HCT116 (cell line): ENCODE measurements around the gene GRB2. TPM values are rescaled to one million over a fixed set of nuclear protein-coding genes. Genes with fewer than 3 reads are reported as not detected.
"Not testable (repeated sequence)": the region's sequence is repeated elsewhere in the genome, so short reads cannot be mapped to it uniquely, and the experiment has no call there.

Source experiments
- ATAC-seq: fragments of 200-7000 bp; cut with Tn5 transposase; 2 replicates; pipeline ENCODE4 v1.9.1; 2020; ENCODE audit warnings: mild to moderate bottlenecking, moderate library complexity
- BruUV-seq: library from RNA; stranded (reverse); fragments of 400-500 nt; replicated peaks from 2 replicates; lab custom pipeline; 2021; lab: Mats Ljungman, UMichigan
- CTCF ChIA-PET: fragments of 300-600 bp; sonication (Branson Sonifier 250); formaldehyde crosslinking; loops from one replicate; lab custom pipeline; 2021; ENCODE audit warnings: antibody characterized with exemption; lab: Charles Lee
- POLR2A ChIA-PET: fragments of 300-600, 350-600 bp; sonication (Branson Sonifier 250); formaldehyde crosslinking; loops from one replicate; lab custom pipeline; 2021; ENCODE audit warnings: antibody characterized with exemption; lab: Charles Lee
- RAD21 ChIA-PET, 2 experiments: fragments of 300-600 bp; sonication (Branson Sonifier 250); formaldehyde crosslinking; loops; one replicate each; lab custom pipeline; 2023; ENCODE audit warnings: low total read pairs in 2 of 2; ENCODE audit not compliant: uncharacterized antibody in 2 of 2, unreplicated experiment in 2 of 2, low non-redundant PET in 1 of 2; lab: Charles Lee
- DNase-seq: peaks from one replicate; pipeline ENCODE4 v3.0.0-alpha.2; 2010; ENCODE audit warnings: low read depth, low spot score
- H2AFZ ChIP-seq: fragments of 200-600 bp; shearing (Covaris generic), sonication (generic); 2 replicates; pipeline ENCODE4 v1.6.1; 2017; ENCODE audit warnings: low read depth, mixed run types, mixed read lengths, antibody characterized with exemption, low read length; ENCODE audit not compliant: poor library complexity, severe bottlenecking
- H3K27ac ChIP-seq: 2 replicates; pipeline ENCODE4 v1.5.1; 2012; ENCODE audit warnings: low read depth, low read length
- H3K27me3 ChIP-seq: fragments of 200-600 bp; sonication (generic); 2 replicates; pipeline ENCODE4 v1.6.1; 2016; ENCODE audit warnings: mixed run types, low read length, mixed read lengths; ENCODE audit not compliant: insufficient read depth
- H3K36me3 ChIP-seq, 2 experiments: fragments of 200-500 bp in 1 of 2; fragments of 200-600 bp in 1 of 2; sonication (Bioruptor generic) in 1 of 2; sonication (generic) in 1 of 2; 2 replicates each; pipeline versions ENCODE4 v1.5.1 to v1.6.1; 2014 to 2016; ENCODE audit warnings: low read length in 2 of 2, inconsistent platforms in 1 of 2, mixed read lengths in 1 of 2, mixed run types in 1 of 2; ENCODE audit not compliant: insufficient read depth in 2 of 2, control insufficient read depth in 1 of 2
- H3K4me1 ChIP-seq, 2 experiments: fragments of 200-600 bp in 1 of 2; sonication (generic) in 1 of 2; 2 replicates each; pipeline versions ENCODE4 v1.5.1 to v1.6.1; 2012 to 2017; ENCODE audit warnings: low read length in 2 of 2, inconsistent platforms in 1 of 2, mild to moderate bottlenecking in 1 of 2, mixed read lengths in 1 of 2, mixed run types in 1 of 2, moderate library complexity in 1 of 2; ENCODE audit not compliant: insufficient read depth in 2 of 2, control insufficient read depth in 1 of 2
- H3K4me2 ChIP-seq: fragments of 200-600 bp; sonication (generic); 2 replicates; pipeline ENCODE4 v1.6.1; 2017; ENCODE audit warnings: mixed run types, low read length, mixed read lengths
- H3K4me3 ChIP-seq, 2 experiments: fragments of 200-600 bp in 1 of 2; sonication (generic) in 1 of 2; replicated peaks in 1 of 2; 2 replicates each; pipeline ENCODE4 v1.5.1; 2011 to 2016; ENCODE audit warnings: low read length in 2 of 2, control low read depth in 1 of 2, low read depth in 1 of 2, mild to moderate bottlenecking in 1 of 2, mixed read lengths in 1 of 2, mixed run types in 1 of 2
- H3K79me2 ChIP-seq: fragments of 200-600 bp; sonication (generic); 2 replicates; pipeline ENCODE4 v1.6.1; 2017; ENCODE audit warnings: mild to moderate bottlenecking, mixed run types, low read length, moderate library complexity, mixed read lengths; ENCODE audit not compliant: insufficient read depth
- H3K9ac ChIP-seq: fragments of 200-600 bp; sonication (generic); 2 replicates; pipeline ENCODE4 v1.6.1; 2016; ENCODE audit warnings: low read length, mixed read lengths
- H3K9me2 ChIP-seq: fragments of 200-600 bp; sonication (generic), shearing (Covaris generic); 2 replicates; pipeline ENCODE4 v1.6.1; 2017; ENCODE audit warnings: mixed run types, mild to moderate bottlenecking, moderate library complexity; ENCODE audit not compliant: insufficient read depth
- H3K9me3 ChIP-seq, 2 experiments: fragments of 200-500 bp in 1 of 2; fragments of 200-600 bp in 1 of 2; sonication (Bioruptor generic) in 1 of 2; sonication (generic) in 1 of 2; 2 replicates each; pipeline ENCODE4 v1.6.1; 2014 to 2017; ENCODE audit warnings: low read length in 2 of 2, mixed read lengths in 2 of 2, inconsistent platforms in 1 of 2, low read depth in 1 of 2, mild to moderate bottlenecking in 1 of 2, mixed run types in 1 of 2, moderate library complexity in 1 of 2; ENCODE audit not compliant: control insufficient read depth in 1 of 2, insufficient read depth in 1 of 2
- H4K20me1 ChIP-seq: fragments of 200-600 bp; sonication (generic), shearing (Covaris generic); 2 replicates; pipeline ENCODE4 v1.6.1; 2017; ENCODE audit warnings: mixed run types, mild to moderate bottlenecking, moderate library complexity; ENCODE audit not compliant: insufficient read depth
- CEBPB ChIP-seq: IDR thresholded peaks from 2 replicates; pipeline ENCODE4 v1.6.1; 2012; ENCODE audit warnings: low read depth
- SIN3A ChIP-seq: IDR thresholded peaks from 2 replicates; pipeline ENCODE4 v1.6.1; 2012; ENCODE audit warnings: low read depth
- intact Hi-C: fragments of 100-400 bp; cut with micrococcal nuclease; formaldehyde crosslinking; loops from 2 replicates; pipeline ENCODE4 v1.10.0; 2022
- total RNA-seq: library from RNA; stranded (reverse); gene quantifications from one replicate; pipeline ENCODE4 v1.2.1, GENCODE V29; 2021; ENCODE audit not compliant: unreplicated experiment
- TF ChIP-seq, protein P1 (sequence below), 3 experiments: fragments of 200-600 bp in 1 of 3; sonication (generic) in 1 of 3; IDR thresholded peaks in 2 of 3; conservative IDR thresholded peaks in 1 of 3; 2 replicates each; pipeline ENCODE4 v1.5.1; 2012 to 2017; ENCODE audit warnings: low read depth in 2 of 3, low read length in 2 of 3, antibody characterized with exemption in 1 of 3, borderline replicate concordance in 1 of 3, control low read depth in 1 of 3, mild to moderate bottlenecking in 1 of 3, mixed read lengths in 1 of 3, mixed run types in 1 of 3, moderate library complexity in 1 of 3; ENCODE audit not compliant: insufficient read depth in 1 of 3
- TF ChIP-seq, protein P2 (sequence below): IDR thresholded peaks from 2 replicates; pipeline ENCODE4 v1.6.1; 2012

GRB2 gene
- total RNA-seq, 1 experiment from 2014 or later = 146 TPM

DNA sequence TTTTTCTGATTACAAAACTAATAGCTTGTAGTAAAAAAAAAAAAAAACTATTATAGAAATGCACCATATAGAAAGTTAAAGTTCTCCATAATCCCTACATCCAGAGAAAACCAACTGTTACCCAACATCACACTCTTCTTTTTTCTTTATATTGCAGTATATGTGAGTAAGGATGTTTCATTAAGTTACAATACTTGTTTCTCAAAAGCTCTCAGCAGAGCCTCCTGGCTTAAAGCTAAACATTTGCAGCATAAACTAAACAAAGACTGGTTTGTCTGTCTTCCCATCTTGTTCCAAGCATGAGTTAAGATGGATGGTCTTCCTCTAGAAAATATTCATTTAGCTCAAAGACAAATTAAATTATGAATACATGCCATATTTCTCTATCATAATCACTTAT lies 25.2 kb downstream of the GRB2 start (continued):
- TF ChIP-seq, protein P1, sequence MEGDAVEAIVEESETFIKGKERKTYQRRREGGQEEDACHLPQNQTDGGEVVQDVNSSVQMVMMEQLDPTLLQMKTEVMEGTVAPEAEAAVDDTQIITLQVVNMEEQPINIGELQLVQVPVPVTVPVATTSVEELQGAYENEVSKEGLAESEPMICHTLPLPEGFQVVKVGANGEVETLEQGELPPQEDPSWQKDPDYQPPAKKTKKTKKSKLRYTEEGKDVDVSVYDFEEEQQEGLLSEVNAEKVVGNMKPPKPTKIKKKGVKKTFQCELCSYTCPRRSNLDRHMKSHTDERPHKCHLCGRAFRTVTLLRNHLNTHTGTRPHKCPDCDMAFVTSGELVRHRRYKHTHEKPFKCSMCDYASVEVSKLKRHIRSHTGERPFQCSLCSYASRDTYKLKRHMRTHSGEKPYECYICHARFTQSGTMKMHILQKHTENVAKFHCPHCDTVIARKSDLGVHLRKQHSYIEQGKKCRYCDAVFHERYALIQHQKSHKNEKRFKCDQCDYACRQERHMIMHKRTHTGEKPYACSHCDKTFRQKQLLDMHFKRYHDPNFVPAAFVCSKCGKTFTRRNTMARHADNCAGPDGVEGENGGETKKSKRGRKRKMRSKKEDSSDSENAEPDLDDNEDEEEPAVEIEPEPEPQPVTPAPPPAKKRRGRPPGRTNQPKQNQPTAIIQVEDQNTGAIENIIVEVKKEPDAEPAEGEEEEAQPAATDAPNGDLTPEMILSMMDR (IDR thresholded peaks at IDR 0.05 in 2 of 3, conservative IDR thresholded peaks at IDR 0.05 in 1 of 3; ENCODE audit: borderline replicate concordance in 1 of 3, insufficient read depth in 1 of 3, low read depth in 2 of 3, low read length in 2 of 3) = no peak
- TF ChIP-seq CEBPB (no peak), SIN3A (no peak)
- TF ChIP-seq, protein P2, sequence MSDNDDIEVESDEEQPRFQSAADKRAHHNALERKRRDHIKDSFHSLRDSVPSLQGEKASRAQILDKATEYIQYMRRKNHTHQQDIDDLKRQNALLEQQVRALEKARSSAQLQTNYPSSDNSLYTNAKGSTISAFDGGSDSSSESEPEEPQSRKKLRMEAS = no peak
- TF ChIP-seq, all 23 proteins: peak for 0

DNA sequence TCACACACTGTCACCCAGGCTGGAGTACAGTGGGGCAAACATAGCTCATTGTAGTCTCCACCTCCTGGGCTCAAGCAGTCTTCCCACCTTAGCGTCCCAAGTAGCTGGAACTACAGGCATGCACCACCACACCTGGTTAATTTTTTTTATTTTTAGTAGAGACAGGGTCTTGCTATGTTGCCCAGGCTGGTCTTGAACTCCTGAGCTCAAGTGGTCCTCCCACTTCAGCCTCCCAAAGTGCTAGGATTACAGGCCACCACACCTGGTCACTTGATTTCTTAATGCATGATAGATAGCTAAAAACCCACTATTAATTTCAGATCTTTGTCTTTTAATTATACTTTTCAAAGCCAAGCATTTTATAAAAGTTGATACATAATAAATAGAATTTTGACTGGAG lies 26.1 kb downstream of the GRB2 start:
- H3K4me1 ChIP-seq, H2AFZ ChIP-seq, H3K27ac ChIP-seq, intact Hi-C loops, DNase-seq, H3K27me3 ChIP-seq, H3K4me2 ChIP-seq, ATAC-seq, H3K4me3 ChIP-seq, H3K9me3 ChIP-seq, H3K9me2 ChIP-seq, BruUV-seq, RAD21 ChIA-PET, H3K36me3 ChIP-seq, H3K9ac ChIP-seq: not testable (repeated sequence)
- CTCF ChIA-PET = interaction anchor here (1.1 to 1.2 kb wide), 2 partner anchors 14 to 111 kb away, joined by 3 read pairs; no protein-coding TSS in a partner anchor
- peaks cover 93% of the 10 kb centered on the region for H3K79me2 ChIP-seq
- POLR2A ChIA-PET = interaction anchor here (1.5 to 5.9 kb wide), 2 partner anchors 14 to 26 kb away, joined by 3 to 27 read pairs; partner anchors contain the start of gene GRB2
- peaks cover 17% of the 10 kb centered on the region; the same call in 1 of the 2 replicates for H4K20me1 ChIP-seq
